Iris pigment epithelial cell (primary cell): ENCODE results near the gene NOL9.
"Not testable (repeated sequence)": the region's sequence is repeated elsewhere in the genome, so short reads cannot be mapped to it uniquely, and the experiment has no call there.

Source experiments
- DNase-seq: peaks from one replicate; pipeline ENCODE4 v3.0.0-alpha.2; 2011; ENCODE audit warnings: low read depth

NOL9 gene

DNA sequence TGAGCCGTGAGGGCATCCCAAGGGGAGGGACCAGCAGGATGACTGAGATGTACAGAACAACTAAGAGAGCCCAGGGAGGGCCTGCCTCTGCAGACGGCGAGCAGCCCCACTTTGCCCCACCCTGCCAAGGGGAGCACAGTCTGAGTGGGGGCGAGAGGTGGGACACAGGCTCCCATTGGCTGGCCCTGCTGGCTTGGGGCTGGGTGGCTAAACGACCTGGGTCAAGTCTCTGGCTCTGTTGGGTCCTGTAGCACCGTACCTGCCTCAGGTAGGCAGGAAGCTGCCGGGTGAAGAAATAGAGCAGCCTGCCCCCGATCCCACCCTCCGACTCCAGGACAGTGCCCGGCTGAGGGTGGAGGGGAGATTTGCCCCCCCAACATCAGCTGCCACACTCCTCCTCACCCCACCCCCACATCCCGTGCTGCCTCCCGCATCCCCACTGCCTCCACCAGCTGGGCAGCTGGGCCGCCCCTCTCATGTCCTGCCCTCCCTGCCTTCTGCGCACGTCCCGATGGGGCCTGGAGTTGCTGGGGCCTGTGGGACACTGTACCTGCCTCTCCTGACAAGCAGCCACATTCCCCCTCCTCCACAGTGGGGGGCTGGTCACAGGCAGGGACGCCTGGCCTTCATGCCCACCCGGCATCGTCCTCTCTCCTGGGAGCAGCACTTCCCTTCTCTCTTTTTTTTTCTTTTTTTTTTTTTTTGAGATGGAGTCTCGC is 50.3 kb downstream of the NOL9 start:
- DNase-seq, result no peak

- DNase-seq, result no peak
Observed at GRCh38 chr1:6502000-6502891, 52.1 kb downstream of the NOL9 start.

DNA sequence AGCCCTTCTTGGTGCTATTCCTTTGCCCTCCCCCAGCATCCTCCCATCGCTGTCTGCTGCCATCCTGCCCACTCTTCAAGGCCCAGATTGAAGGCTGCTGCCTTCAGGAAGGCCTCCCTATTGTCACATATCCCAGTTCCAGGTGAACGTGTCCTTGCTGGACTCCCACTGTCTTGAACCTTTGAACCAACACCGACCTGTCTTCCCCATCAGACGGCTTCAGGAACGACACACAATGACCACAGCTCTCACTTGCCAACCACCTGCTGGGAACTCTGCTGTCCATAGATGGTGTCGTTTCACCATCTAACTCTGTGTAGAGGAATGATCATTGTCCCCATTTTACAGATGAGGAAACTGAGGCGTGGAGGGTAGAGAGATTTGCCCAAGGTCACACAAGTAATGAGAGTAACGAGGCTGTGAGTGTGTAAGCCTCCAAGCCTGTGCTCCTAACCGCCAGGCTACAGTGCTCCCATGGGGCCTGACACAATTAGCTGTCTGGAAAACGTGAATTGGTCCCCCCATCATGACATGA is 53.0 kb downstream of the NOL9 start:
- DNase-seq, result no peak

DNA sequence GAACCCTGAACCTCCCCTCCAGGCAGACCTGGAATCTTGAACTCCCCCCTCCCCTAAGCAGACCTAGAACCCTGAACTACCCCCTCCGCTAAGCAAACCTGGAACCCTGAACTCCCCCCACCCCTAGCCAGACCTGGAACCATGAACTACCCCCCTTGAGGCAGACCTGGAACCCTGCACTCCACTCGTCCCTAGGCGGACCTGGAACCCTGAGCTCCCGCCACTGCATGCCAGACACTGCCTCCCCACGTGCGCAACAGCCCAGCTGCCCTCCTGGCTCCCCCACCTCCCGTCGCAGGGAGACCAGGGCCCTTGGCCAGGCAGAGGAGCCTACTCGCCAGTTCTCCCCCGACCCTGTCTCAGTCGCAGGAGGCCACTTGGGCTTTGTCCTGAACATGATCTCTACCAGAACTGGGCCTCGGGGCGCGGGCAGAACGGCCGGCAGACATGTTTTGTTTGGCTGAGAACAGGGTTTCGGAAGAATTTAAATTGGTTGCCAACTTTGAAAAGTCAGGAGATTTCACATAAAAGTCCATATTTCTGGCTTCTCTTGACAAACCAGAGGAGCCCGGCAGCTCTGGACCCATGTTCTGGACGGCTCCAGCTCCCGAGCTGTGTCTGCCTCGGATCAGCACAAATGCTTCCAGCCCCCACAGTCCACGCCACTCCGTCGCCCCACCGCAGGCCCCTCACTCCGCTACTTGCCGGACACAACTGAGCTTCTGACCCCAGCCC is 53.6 kb downstream of the NOL9 start:
- no peak for DNase-seq

- no peak for DNase-seq
Observed at GRCh38 chr1:6499296-6499695, 55.0 kb downstream of the NOL9 start.

DNA sequence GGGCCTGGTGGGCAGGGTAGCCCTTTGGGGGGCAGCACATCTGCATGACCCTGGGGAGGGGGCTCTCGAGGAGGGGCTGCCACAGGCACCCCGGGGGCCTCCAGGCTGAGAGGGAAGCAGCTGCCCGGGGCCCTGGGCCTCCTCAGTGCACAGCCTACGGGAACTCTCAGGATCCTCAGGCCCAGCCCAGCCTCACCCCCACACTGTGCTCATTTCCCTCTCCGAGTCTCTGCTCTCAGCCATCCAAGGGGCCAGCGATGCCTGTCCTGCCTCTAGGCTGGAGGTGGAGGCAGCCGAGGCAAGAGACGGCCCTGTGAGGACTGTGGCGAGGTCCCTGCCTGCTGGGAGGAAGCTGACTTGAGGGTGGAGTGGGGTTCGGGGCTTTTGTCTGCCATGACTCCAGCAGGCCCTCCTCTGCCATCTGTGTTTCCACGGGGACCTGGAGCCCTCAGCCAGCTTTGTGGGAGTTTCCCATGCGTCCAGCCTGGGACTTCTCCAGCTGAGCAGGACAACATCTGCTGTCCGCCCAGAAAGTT is 55.7 kb downstream of the NOL9 start:
- DNase-seq, result no peak

GRCh38 chr1:6497867-6498575 is 56.3 kb downstream of the NOL9 start:
- no peak for DNase-seq

DNA sequence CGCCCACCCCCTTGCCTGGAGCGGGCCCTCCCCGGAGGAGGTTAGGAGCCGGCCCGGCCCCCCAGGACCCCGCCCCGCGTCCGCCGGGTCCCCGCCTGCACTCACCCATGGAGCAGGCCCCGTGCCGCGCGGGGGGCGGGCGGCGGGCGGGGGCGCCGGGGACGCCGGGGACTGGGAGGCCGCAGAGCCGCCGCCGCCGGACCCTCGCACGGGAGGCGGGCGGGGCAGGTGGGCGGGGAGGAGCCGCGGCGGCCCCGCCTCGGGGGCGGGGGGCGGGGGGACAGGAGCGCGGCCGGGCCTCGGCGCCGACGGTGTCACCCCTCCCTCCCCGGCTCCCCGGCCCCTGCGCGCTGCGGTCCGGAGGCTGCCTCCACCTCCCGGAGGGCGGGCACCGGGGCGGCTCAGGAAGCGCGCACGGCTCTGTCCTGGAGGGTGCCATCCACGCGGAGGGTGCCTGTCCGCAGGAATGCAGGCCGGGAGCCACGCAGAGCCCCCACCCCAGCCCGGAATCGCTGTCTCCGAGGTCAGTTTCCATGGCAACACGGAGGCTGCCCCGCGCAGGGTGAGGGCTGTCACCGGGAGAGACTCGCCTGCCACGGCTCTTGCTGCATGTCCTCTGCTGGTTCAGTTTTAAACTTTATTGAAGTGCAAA is 57.0 kb downstream of the NOL9 start:
- DNase-seq, result peak; percentile 15

- no peak for DNase-seq
Observed at GRCh38 chr1:6496890-6497214, 57.5 kb downstream of the NOL9 start.

- DNase-seq, result no peak
Observed at GRCh38 chr1:6496365-6496721, 58.0 kb downstream of the NOL9 start.

DNA sequence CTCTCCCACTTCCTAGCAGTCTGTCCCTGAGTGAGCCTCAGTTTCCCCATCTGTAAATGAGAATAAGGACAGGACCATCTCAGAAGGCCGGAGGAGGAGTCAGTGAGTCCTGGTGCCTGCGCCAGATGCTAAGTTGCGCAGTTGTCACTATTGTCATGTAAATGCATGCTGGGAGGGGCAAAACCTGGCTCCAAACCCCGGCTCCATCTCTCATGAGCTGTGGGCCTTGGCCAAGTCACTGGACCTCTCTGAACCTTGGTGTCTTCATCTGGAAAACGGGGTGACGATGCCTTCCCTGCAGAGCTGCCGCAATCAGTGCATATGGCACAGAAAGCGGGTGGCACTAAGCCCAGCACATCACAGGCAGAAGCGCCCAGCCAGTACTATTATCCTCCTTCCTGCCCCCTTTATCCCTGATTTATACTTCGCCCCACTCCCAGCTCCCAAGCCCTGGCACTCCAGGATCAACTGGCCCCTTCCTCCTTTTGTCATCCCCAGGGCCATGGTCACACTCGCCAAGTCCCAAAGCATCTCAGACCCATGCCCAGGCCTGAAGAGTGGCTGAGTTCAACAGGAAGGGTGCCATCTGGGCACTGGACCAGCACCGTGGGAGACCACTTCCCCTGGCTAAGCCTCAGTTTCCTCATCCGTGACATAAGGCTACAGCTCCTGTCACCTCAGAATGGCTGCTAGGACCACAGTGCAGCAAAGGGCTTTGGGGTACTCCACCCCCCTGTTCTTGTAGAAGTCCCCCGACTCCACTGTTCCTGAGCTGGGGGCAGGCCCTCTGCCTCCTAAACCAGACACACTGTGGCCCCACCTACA is 58.6 kb downstream of the NOL9 start:
- no peak for DNase-seq

- no peak for DNase-seq
Observed at GRCh38 chr1:6495041-6495441, 59.3 kb downstream of the NOL9 start.

DNA sequence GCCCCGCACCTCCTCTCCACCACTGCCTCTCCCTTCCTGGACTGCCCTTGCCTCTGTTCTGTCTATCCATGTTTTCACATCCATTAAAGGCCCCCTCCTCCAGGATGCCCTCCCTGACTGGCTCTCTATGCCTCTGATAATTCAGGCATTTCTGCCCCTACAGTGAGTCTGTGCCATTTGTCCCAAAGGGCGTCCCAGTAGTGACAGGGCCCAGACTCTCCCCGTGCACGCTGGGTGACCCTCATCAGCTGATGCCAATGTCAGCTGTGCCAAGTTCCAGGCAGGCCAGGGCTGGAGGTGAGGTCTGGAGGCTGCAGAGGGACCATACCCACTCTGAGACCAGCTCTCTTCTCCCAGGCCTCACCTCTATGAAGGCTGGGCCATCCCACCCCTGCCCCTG is 59.7 kb downstream of the NOL9 start:
- DNase-seq, result no peak

GRCh38 chr1:6493834-6494223 is 60.5 kb downstream of the NOL9 start:
- DNase-seq, result not testable (repeated sequence)

DNA sequence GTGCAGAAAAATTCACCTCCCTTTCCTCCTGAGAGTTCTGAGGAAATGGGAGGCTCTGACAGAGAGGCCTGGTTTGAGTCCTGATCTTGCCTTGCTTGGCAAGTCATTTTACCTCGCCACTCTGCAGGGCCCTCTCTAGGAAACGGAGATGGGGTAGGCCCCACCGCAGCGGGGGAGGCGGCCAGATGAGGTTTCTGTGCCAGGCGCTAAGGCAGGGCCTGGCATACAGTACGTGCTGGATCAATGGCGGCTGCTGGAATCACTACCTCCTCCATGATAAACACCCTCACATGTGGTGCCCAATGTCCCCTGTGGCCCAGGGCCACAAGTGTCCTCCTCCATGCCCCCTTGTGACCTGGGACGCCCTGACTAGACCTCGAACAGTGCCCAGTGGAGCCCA is 62.3 kb downstream of the NOL9 start:
- no peak for DNase-seq

- DNase-seq, result peak; percentile 64
Observed at GRCh38 chr1:6491480-6491962, 62.8 kb downstream of the NOL9 start, which contains the start of gene PLEKHG5. PLEKHG5 (minus strand) TSS chr1:6491667; CDS start chr1:6477571, 14,096 bp downstream.

- DNase-seq, result no peak
Observed at GRCh38 chr1:6491081-6491449, 63.2 kb downstream of the NOL9 start.

DNA sequence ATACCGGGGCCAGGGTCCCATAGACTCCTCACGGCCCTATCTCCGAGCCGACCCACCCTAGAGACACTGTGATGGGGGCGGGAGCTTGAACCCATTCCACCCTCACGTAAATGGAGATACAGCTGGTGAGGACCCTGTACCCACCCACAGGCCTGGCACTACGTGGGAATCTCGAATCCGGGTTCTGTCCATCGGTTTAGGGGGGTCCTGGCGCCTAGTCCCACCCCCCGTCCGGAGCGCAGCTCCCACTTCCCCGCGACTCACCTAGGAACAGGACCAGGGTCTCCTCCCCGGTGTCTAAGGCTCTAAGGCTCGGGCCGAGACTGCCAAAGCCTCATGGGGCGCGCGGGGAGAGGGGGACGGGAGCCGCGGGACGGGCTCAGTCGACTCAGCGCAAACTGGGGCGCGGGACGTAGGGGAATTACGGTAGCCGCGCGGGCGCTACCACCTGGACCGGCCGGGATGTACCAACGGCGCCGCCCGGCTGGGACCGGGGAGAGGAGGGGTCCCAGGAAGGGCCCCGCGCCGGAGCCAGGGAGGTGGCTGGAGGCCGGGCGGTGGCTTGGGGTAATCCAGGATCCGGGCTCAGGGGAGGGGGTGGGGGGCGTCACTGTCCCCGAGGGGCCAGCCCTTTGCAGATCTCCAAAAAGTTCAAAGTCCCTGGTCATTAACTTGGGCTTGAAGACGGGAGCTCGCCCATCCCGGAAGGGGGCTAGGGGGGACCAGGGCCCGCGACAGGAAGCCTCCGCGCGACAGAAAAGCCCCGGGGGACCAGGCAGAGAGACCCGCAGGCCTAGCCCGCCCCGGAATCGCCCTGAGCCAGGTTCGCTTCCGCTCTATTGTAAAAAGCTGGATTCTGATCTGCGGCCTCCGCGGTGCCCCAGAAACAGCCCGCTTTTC is 63.9 kb downstream of the NOL9 start:
- DNase-seq, result peak; percentile 78

- peak; percentile 64 for DNase-seq
Observed at GRCh38 chr1:6489799-6490180, 64.5 kb downstream of the NOL9 start.
